C4-2B (cell line): ENCODE measurements around the gene ZBTB16.

Experiments used
- ZFX ChIP-seq: fragments of 450-650 bp; IDR thresholded peaks from 2 replicates; pipeline ENCODE4 v1.6.1; 2017
- TF ChIP-seq, protein P1 (sequence below): fragments of 450-650 bp; conservative IDR thresholded peaks from 2 replicates; pipeline ENCODE4 v1.5.1; 2017; ENCODE audit warnings: mild to moderate bottlenecking

DNA sequence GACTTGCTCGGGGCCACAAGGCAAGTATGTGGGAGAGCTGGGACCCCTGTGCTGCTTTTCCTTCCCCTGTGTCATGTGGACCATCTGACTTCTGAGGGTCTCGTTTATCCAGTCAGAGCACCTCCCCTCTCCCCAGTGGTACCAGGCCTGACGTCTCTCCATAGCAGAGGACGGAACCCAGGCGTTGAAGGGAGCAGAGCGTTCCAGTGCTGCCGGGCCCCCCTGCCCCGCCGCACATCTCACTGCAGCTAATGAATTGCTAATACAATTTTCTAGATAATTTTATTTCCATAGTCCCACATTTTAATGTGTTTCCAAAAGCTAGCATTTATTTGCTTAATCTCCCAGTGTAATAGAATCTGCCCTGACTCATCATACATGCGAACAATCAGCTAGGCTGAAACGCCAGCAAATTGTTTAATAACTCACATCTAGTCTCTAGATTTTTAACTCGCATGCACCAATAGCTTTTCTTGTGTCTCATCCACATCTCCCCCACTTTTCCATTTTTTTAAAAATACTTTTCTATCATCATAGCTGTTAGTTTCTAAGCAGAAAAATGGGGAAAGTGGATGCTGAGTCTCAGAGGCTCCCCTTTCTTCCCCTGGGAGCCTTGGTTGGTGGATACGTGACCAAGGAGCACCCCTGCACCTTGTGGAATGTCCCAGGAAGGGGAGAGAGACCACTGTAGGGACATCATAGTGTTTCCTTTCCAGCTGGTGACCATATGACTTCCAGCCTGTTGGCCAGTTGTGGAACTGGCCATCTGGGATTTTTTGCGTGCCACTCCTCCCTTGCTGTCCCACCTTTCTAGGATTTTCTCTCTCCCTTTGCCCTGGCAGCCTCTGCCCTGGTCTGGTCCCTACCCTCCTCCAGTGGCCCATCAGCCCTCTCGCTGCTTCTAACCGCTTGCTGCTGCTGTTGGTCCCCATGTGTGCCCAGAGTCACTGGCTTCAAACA is 178.1 kb downstream of the ZBTB16 start:
- TF ChIP-seq, protein P1, sequence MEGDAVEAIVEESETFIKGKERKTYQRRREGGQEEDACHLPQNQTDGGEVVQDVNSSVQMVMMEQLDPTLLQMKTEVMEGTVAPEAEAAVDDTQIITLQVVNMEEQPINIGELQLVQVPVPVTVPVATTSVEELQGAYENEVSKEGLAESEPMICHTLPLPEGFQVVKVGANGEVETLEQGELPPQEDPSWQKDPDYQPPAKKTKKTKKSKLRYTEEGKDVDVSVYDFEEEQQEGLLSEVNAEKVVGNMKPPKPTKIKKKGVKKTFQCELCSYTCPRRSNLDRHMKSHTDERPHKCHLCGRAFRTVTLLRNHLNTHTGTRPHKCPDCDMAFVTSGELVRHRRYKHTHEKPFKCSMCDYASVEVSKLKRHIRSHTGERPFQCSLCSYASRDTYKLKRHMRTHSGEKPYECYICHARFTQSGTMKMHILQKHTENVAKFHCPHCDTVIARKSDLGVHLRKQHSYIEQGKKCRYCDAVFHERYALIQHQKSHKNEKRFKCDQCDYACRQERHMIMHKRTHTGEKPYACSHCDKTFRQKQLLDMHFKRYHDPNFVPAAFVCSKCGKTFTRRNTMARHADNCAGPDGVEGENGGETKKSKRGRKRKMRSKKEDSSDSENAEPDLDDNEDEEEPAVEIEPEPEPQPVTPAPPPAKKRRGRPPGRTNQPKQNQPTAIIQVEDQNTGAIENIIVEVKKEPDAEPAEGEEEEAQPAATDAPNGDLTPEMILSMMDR, result no peak
- no peak for TF ChIP-seq ZFX
